Measurements from ENCODE around the gene KCNN4.

Gene KCNN4

DNA sequence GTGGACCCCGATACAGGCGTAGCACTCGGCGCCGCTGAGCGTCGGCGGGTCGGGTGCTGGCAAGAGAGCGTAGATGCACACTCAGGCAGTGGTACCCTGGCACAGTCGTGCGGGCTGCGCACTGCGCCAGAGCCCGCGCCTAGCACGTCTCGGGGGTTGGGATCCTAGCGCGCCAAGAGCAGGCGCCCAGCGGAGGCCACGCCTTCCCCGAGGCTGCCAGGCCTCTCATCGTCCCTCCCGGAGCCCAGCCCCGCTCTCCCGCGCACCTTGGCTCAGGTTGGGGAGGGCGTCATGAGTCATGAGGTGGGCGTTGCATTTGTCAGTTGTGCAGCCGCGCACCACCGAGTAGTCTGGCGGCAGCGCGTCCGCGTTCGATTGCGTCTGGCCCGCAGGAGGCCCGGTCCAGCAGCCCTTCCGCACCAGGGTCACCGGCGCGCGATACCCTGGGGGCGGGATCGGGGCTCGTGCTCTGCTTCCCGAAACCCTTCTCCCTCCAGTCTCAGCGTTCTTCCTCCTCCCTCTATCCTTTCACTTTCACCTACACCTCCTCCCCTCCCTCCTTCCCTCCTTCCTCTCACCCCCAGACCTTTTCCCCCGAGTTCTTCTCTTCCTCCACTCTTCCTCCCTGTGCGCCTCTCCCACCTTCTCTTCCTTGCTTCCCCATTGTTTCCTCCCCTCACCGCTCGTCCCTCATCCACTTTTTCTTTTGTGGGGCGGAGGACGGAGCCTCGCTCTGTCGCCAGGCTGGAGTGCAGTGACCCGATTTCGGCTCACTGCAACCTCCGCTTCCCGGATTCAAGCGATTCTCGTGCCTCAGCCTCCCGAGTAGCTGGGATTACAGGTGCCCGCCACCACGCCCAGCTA lies 18.0 kb upstream of the KCNN4 start:
- no peaks in the 10 kb centered on the region for H3K27me3 ChIP-seq (ENCODE audit: low read length)

DNA sequence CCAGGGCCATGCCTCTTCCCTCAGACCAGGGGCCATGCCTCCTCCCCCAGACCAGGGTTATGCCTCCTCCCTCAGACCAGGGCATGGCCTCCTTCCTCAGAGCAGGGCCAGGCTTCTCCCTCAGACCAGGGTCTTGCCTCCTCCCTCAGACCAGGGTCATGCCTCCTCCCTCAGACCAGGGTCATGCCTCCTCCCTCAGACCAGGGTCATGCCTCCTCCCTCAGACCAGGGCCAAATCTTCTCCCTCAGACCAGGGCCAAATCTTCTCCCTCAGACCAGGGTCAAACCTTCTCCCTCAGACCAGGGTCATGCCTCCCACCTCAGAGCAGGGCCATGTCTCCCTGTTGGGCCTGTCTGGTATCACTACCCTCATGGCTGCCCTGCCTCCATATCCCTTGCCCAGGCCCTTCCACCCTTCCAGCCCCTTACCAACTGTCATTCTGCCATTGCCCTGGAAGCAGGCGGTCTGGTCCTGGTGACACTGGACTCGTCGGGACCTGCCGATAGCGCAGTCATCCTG lies 17.3 kb upstream of the KCNN4 start:
- H2AFZ ChIP-seq (ENCODE audit: low read depth, low read length, severe bottlenecking) = no peak overlapping the region
- H4K20me1 ChIP-seq (ENCODE audit: low read depth, low read length) = no peaks in the 10 kb centered on the region
- TF ChIP-seq EZH2phosphoT487 (conservative IDR thresholded peaks at IDR 0.05; ENCODE audit: low read length) = no peak
- TF ChIP-seq, protein P1, sequence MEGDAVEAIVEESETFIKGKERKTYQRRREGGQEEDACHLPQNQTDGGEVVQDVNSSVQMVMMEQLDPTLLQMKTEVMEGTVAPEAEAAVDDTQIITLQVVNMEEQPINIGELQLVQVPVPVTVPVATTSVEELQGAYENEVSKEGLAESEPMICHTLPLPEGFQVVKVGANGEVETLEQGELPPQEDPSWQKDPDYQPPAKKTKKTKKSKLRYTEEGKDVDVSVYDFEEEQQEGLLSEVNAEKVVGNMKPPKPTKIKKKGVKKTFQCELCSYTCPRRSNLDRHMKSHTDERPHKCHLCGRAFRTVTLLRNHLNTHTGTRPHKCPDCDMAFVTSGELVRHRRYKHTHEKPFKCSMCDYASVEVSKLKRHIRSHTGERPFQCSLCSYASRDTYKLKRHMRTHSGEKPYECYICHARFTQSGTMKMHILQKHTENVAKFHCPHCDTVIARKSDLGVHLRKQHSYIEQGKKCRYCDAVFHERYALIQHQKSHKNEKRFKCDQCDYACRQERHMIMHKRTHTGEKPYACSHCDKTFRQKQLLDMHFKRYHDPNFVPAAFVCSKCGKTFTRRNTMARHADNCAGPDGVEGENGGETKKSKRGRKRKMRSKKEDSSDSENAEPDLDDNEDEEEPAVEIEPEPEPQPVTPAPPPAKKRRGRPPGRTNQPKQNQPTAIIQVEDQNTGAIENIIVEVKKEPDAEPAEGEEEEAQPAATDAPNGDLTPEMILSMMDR (IDR thresholded peaks at IDR 0.05; ENCODE audit: insufficient read depth, low read length, poor library complexity, severe bottlenecking) = no peak
- no peak overlapping the region for H3K27ac ChIP-seq (ENCODE audit: low read depth, low read length)
- H3K4me3 ChIP-seq (ENCODE audit: insufficient read depth, low read length, poor library complexity, severe bottlenecking) = no peak overlapping the region
- no peaks in the 10 kb centered on the region for H3F3A ChIP-seq (ENCODE audit: insufficient read depth)
- no peak overlapping the region for H3K9ac ChIP-seq (ENCODE audit: low read length)
- no peaks in the 10 kb centered on the region for H3K27me3 ChIP-seq (ENCODE audit: low read length)
- H3K4me2 ChIP-seq (ENCODE audit: low read depth, low read length, poor library complexity, severe bottlenecking) = no peak overlapping the region
- no peaks in the 10 kb centered on the region for H3K9me3 ChIP-seq (ENCODE audit: insufficient read depth, low read length)
- H3K36me3 ChIP-seq (ENCODE audit: low read length) = no peaks in the 10 kb centered on the region
- no peaks in the 10 kb centered on the region for H3K9me2 ChIP-seq (replicated peaks; ENCODE audit: insufficient read depth, low read length)
- no peaks in the 10 kb centered on the region for H3K79me2 ChIP-seq (ENCODE audit: insufficient read depth, low read length)

More for the DNA sequence above, 18.0 kb upstream of the KCNN4 start:
- H3K36me3 ChIP-seq (ENCODE audit: low read length) = no peaks in the 10 kb centered on the region
- H3K27ac ChIP-seq (ENCODE audit: low read depth, low read length) = no peak overlapping the region
- H3K9me2 ChIP-seq (replicated peaks; ENCODE audit: insufficient read depth, low read length) = no peaks in the 10 kb centered on the region
- no peak overlapping the region for H3K9ac ChIP-seq (ENCODE audit: low read length)
- no peaks in the 10 kb centered on the region for H3K79me2 ChIP-seq (ENCODE audit: insufficient read depth, low read length)
- no peaks in the 10 kb centered on the region for H4K20me1 ChIP-seq (ENCODE audit: low read depth, low read length)
- H3F3A ChIP-seq (ENCODE audit: insufficient read depth) = no peaks in the 10 kb centered on the region
- no peak overlapping the region for H2AFZ ChIP-seq (ENCODE audit: low read depth, low read length, severe bottlenecking)
- H3K4me2 ChIP-seq (ENCODE audit: low read depth, low read length, poor library complexity, severe bottlenecking) = no peak overlapping the region
- TF ChIP-seq, protein P1 (IDR thresholded peaks at IDR 0.05; ENCODE audit: insufficient read depth, low read length, poor library complexity, severe bottlenecking) = no peak
- TF ChIP-seq EZH2phosphoT487 (conservative IDR thresholded peaks at IDR 0.05; ENCODE audit: low read length) = no peak
- H3K4me3 ChIP-seq (ENCODE audit: insufficient read depth, low read length, poor library complexity, severe bottlenecking) = no peak overlapping the region
- H3K9me3 ChIP-seq (ENCODE audit: insufficient read depth, low read length) = no peaks in the 10 kb centered on the region

DNA sequence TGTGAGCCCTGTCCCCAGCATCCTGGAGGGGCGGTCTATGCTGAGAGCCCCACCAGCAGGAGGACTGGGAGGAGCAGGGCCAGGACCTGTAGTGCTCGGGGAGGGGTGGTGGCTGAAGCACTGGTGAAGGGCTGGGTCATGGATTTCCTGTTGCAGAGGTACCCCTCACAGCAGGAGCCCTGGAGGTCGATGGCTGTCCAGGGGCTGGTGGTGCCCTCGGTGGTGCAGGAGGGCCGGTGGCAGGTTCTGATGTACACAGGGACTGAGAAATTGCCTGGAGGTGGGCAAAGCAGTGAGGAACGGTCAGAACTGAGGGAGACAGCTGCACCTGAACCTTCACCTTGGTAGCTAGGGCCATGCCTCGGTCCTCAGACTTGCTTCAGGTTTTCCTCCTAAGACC lies 16.8 kb upstream of the KCNN4 start:
- no peaks in the 10 kb centered on the region for H3K79me2 ChIP-seq (ENCODE audit: insufficient read depth, low read length)
- no peak overlapping the region for H3K9ac ChIP-seq (ENCODE audit: low read length)
- no peaks in the 10 kb centered on the region for H4K20me1 ChIP-seq (ENCODE audit: low read depth, low read length)
- H3K4me3 ChIP-seq (ENCODE audit: insufficient read depth, low read length, poor library complexity, severe bottlenecking) = no peak overlapping the region
- H2AFZ ChIP-seq (ENCODE audit: low read depth, low read length, severe bottlenecking) = no peak overlapping the region
- TF ChIP-seq EZH2phosphoT487 (conservative IDR thresholded peaks at IDR 0.05; ENCODE audit: low read length) = no peak
- TF ChIP-seq, protein P1 (IDR thresholded peaks at IDR 0.05; ENCODE audit: insufficient read depth, low read length, poor library complexity, severe bottlenecking) = no peak
- H3K9me3 ChIP-seq (ENCODE audit: insufficient read depth, low read length) = no peaks in the 10 kb centered on the region
- H3K36me3 ChIP-seq (ENCODE audit: low read length) = no peaks in the 10 kb centered on the region
- no peak overlapping the region for H3K27ac ChIP-seq (ENCODE audit: low read depth, low read length)
- no peaks in the 10 kb centered on the region for H3K27me3 ChIP-seq (ENCODE audit: low read length)
- no peaks in the 10 kb centered on the region for H3K9me2 ChIP-seq (replicated peaks; ENCODE audit: insufficient read depth, low read length)
- H3K4me2 ChIP-seq (ENCODE audit: low read depth, low read length, poor library complexity, severe bottlenecking) = no peak overlapping the region
- H3F3A ChIP-seq (ENCODE audit: insufficient read depth) = no peaks in the 10 kb centered on the region
